ENCODE results near the gene ARHGAP24.

ARHGAP24 gene

GRCh38 chr4:86019362-86019761 lies 544.4 kb downstream of the ARHGAP24 start:
- TF ChIP-seq TAF1 (IDR thresholded peaks at IDR 0.05; ENCODE audit: borderline replicate concordance, insufficient read depth, low read length) (no peak), POLR2AphosphoS5 (IDR thresholded peaks at IDR 0.05; ENCODE audit: low read depth, low read length) (no peak), SIN3A (IDR thresholded peaks at IDR 0.05; ENCODE audit: borderline replicate concordance, insufficient read depth, low read length) (no peak), FOXP2 (optimal IDR thresholded peaks at IDR 0.05; ENCODE audit: borderline replicate concordance, extremely low read depth, extremely low read length, insufficient read depth) (no peak), REST (IDR thresholded peaks at IDR 0.05; ENCODE audit: insufficient read depth in 1 of 2, low read depth in 2 of 2, low read length in 2 of 2) (no peak)

GRCh38 chr4:86019906-86020305 lies 545.0 kb downstream of the ARHGAP24 start:
- TF ChIP-seq TAF1 (IDR thresholded peaks at IDR 0.05; ENCODE audit: borderline replicate concordance, insufficient read depth, low read length) (no peak), SIN3A (IDR thresholded peaks at IDR 0.05; ENCODE audit: borderline replicate concordance, insufficient read depth, low read length) (no peak), POLR2AphosphoS5 (IDR thresholded peaks at IDR 0.05; ENCODE audit: low read depth, low read length) (no peak), FOXP2 (optimal IDR thresholded peaks at IDR 0.05; ENCODE audit: borderline replicate concordance, extremely low read depth, extremely low read length, insufficient read depth) (no peak), REST (IDR thresholded peaks at IDR 0.05; ENCODE audit: insufficient read depth in 1 of 2, low read depth in 2 of 2, low read length in 2 of 2) (no peak)

GRCh38 chr4:86026720-86027119 lies 551.8 kb downstream of the ARHGAP24 start:
- TF ChIP-seq POLR2AphosphoS5 (IDR thresholded peaks at IDR 0.05; ENCODE audit: low read depth, low read length) (no peak), SIN3A (IDR thresholded peaks at IDR 0.05; ENCODE audit: borderline replicate concordance, insufficient read depth, low read length) (no peak), TAF1 (IDR thresholded peaks at IDR 0.05; ENCODE audit: borderline replicate concordance, insufficient read depth, low read length) (no peak), FOXP2 (optimal IDR thresholded peaks at IDR 0.05; ENCODE audit: borderline replicate concordance, extremely low read depth, extremely low read length, insufficient read depth) (no peak), REST (IDR thresholded peaks at IDR 0.05; ENCODE audit: insufficient read depth in 1 of 2, low read depth in 2 of 2, low read length in 2 of 2) (no peak)

GRCh38 chr4:86031927-86032326 lies 557.0 kb downstream of the ARHGAP24 start:
- TF ChIP-seq SIN3A (IDR thresholded peaks at IDR 0.05; ENCODE audit: borderline replicate concordance, insufficient read depth, low read length), result no peak
- TF ChIP-seq TAF1 (IDR thresholded peaks at IDR 0.05; ENCODE audit: borderline replicate concordance, insufficient read depth, low read length), result no peak
- no peak for TF ChIP-seq POLR2AphosphoS5 (IDR thresholded peaks at IDR 0.05; ENCODE audit: low read depth, low read length)

- no peak for TF ChIP-seq FOXP2 (optimal IDR thresholded peaks at IDR 0.05; ENCODE audit: borderline replicate concordance, extremely low read depth, extremely low read length, insufficient read depth)
- no peak for TF ChIP-seq REST (IDR thresholded peaks at IDR 0.05; ENCODE audit: insufficient read depth in 1 of 2, low read depth in 2 of 2, low read length in 2 of 2)
- TF ChIP-seq POLR2AphosphoS5 (IDR thresholded peaks at IDR 0.05; ENCODE audit: low read depth, low read length), result no peak
- TF ChIP-seq TAF1 (IDR thresholded peaks at IDR 0.05; ENCODE audit: borderline replicate concordance, insufficient read depth, low read length), result no peak
- TF ChIP-seq SIN3A (IDR thresholded peaks at IDR 0.05; ENCODE audit: borderline replicate concordance, insufficient read depth, low read length), result no peak
These were observed 557.6 kb downstream of the ARHGAP24 start for GRCh38 chr4:86032476-86033022.
